ENCODE results near the gene ZNF318.
"Not testable (repeated sequence)": the region's sequence is repeated elsewhere in the genome, so short reads cannot be mapped to it uniquely, and the experiment has no call there.

Gene ZNF318

GRCh38 chr6:43383021-43383667 lies 13.7 kb upstream of the ZNF318 start:
- Histone ChIP-seq H3K27me3 (replicated peaks; ENCODE audit: control insufficient read depth, insufficient read depth, low read length) (peaks cover 5% of the 10 kb centered on the region), H3K9me3 (ENCODE audit: control insufficient read depth, low read length) (no peaks in the 10 kb centered on the region), H3K36me3 (ENCODE audit: control insufficient read depth, insufficient read depth, low read length, severe bottlenecking) (no peaks in the 10 kb centered on the region), H3K9ac (ENCODE audit: low read length) (no peak overlapping the region), H3K4me3 (ENCODE audit: low read length) (no peak overlapping the region), H3K4me1 (ENCODE audit: control insufficient read depth, insufficient read depth, low read length) (no peaks in the 10 kb centered on the region)
- DNase-seq (ENCODE audit: low read depth), result peak; percentile 30

GRCh38 chr6:43380858-43381257 lies 11.4 kb upstream of the ZNF318 start:
- not testable (repeated sequence) for DNase-seq (ENCODE audit: low read depth); H3K9me3 ChIP-seq (ENCODE audit: control insufficient read depth, low read length); H3K27me3 ChIP-seq (replicated peaks; ENCODE audit: control insufficient read depth, insufficient read depth, low read length)

GRCh38 chr6:43378631-43379030 lies 9.2 kb upstream of the ZNF318 start:
- no peak overlapping the region for H3K4me3 ChIP-seq (ENCODE audit: low read length)
- no peak for DNase-seq (ENCODE audit: low read depth)
- H3K9ac ChIP-seq (ENCODE audit: low read length), result no peak overlapping the region
- H3K36me3 ChIP-seq (ENCODE audit: control insufficient read depth, insufficient read depth, low read length, severe bottlenecking), result no peaks in the 10 kb centered on the region
- H3K27me3 ChIP-seq (replicated peaks; ENCODE audit: control insufficient read depth, insufficient read depth, low read length), result peaks cover 5% of the 10 kb centered on the region
- no peaks in the 10 kb centered on the region for H3K4me1 ChIP-seq (ENCODE audit: control insufficient read depth, insufficient read depth, low read length)
- no peaks in the 10 kb centered on the region for H3K9me3 ChIP-seq (ENCODE audit: control insufficient read depth, low read length)

More at GRCh38 chr6:43380858-43381257, 11.4 kb upstream of the ZNF318 start:
- H3K36me3 ChIP-seq (ENCODE audit: control insufficient read depth, insufficient read depth, low read length, severe bottlenecking); H3K4me1 ChIP-seq (ENCODE audit: control insufficient read depth, insufficient read depth, low read length); H3K9ac ChIP-seq (ENCODE audit: low read length); H3K4me3 ChIP-seq (ENCODE audit: low read length): not testable (repeated sequence)

DNA sequence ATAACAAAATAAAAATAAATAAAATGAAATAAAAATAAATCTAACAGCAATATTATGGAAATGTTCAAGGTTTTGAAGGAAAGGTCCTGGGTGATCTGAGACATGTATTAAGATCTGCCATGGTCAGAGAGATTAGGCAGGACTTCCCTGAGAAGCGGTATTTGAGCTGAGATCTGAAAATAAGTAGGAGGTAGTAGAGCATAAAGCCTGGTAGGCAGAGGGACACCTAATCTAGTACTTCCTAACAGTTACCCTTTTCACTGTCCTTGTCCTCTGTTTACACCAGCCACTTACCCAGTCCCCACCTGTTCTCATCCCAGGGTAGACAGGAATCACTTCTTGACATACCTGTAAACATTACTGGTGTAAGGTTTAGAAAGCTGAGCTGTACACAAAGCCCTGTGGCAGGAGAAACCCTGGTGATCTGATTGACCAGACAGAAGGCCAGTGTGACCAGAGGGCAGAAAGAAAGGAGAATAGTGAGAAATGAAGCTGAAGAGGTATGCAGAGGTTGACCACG lies 8.3 kb upstream of the ZNF318 start:
- DNase-seq (ENCODE audit: low read depth), result no peak
- Histone ChIP-seq H3K4me1 (ENCODE audit: control insufficient read depth, insufficient read depth, low read length) (no peaks in the 10 kb centered on the region), H3K27me3 (replicated peaks; ENCODE audit: control insufficient read depth, insufficient read depth, low read length) (peaks cover 5% of the 10 kb centered on the region), H3K36me3 (ENCODE audit: control insufficient read depth, insufficient read depth, low read length, severe bottlenecking) (no peaks in the 10 kb centered on the region), H3K9ac (ENCODE audit: low read length) (no peak overlapping the region), H3K4me3 (ENCODE audit: low read length) (no peak overlapping the region), H3K9me3 (ENCODE audit: control insufficient read depth, low read length) (no peaks in the 10 kb centered on the region)

- DNase-seq (ENCODE audit: low read depth), result no peak
- Histone ChIP-seq H3K9ac (ENCODE audit: low read length) (no peak overlapping the region), H3K9me3 (ENCODE audit: control insufficient read depth, low read length) (no peaks in the 10 kb centered on the region)
These were observed 7.1 kb upstream of the ZNF318 start for GRCh38 chr6:43376551-43376981.

GRCh38 chr6:43375693-43376092 lies 6.2 kb upstream of the ZNF318 start:
- no peaks in the 10 kb centered on the region for H3K9me3 ChIP-seq (ENCODE audit: control insufficient read depth, low read length)
- H3K36me3 ChIP-seq (ENCODE audit: control insufficient read depth, insufficient read depth, low read length, severe bottlenecking), result no peaks in the 10 kb centered on the region
- no peaks in the 10 kb centered on the region for H3K4me1 ChIP-seq (ENCODE audit: control insufficient read depth, insufficient read depth, low read length)
- H3K27me3 ChIP-seq (replicated peaks; ENCODE audit: control insufficient read depth, insufficient read depth, low read length), result peaks cover 5% of the 10 kb centered on the region
- no peak overlapping the region for H3K9ac ChIP-seq (ENCODE audit: low read length)
- no peak for DNase-seq (ENCODE audit: low read depth)
- H3K4me3 ChIP-seq (ENCODE audit: low read length), result no peak overlapping the region

More at GRCh38 chr6:43376551-43376981, 7.1 kb upstream of the ZNF318 start:
- Histone ChIP-seq H3K27me3 (replicated peaks; ENCODE audit: control insufficient read depth, insufficient read depth, low read length) (peaks cover 5% of the 10 kb centered on the region), H3K4me3 (ENCODE audit: low read length) (no peak overlapping the region), H3K4me1 (ENCODE audit: control insufficient read depth, insufficient read depth, low read length) (no peaks in the 10 kb centered on the region), H3K36me3 (ENCODE audit: control insufficient read depth, insufficient read depth, low read length, severe bottlenecking) (no peaks in the 10 kb centered on the region)

- peaks cover under 1% of the 10 kb centered on the region for H3K4me1 ChIP-seq (ENCODE audit: control insufficient read depth, insufficient read depth, low read length)
These were observed 3.9 kb upstream of the ZNF318 start for GRCh38 chr6:43373252-43373875.

DNA sequence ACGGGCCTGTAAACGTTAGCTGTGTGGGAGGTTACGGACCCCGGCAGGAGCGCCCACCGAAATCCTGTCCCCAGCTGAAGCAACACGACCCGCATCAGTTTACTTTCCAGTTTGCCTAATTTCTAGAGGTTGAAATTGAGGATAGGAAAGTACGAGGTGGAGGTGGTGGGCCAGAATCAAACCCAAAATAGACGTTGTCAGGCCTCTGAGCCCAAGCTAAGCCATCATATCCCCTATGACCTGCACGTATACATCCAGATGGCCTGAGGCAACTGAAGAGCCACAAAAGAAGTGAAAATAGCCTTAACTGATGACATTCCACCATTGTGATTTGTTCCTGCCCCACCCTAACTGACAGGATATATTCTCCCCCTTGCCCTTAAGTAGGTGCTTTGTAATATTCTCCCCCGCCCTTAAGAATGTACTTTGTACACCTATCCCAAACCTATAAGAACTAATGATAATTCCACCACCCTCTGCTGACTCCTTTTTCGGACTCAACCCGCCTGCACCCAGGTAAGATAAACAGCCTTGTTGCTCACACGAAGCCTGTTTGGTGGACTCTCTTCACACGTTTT lies 645 bp upstream of the ZNF318 start:
- not testable (repeated sequence) for H3K27me3 ChIP-seq (replicated peaks; ENCODE audit: control insufficient read depth, insufficient read depth, low read length); DNase-seq (ENCODE audit: low read depth); H3K36me3 ChIP-seq (ENCODE audit: control insufficient read depth, insufficient read depth, low read length, severe bottlenecking); H3K9me3 ChIP-seq (ENCODE audit: control insufficient read depth, low read length)
- H3K4me1 ChIP-seq (ENCODE audit: control insufficient read depth, insufficient read depth, low read length), result peaks cover 13% of the 10 kb centered on the region
- peak overlapping the region; percentile 84 for H3K9ac ChIP-seq (ENCODE audit: low read length)
- peak overlapping the region; percentile 84 for H3K4me3 ChIP-seq (ENCODE audit: low read length)

More at GRCh38 chr6:43373252-43373875, 3.9 kb upstream of the ZNF318 start:
- no peaks in the 10 kb centered on the region for H3K27me3 ChIP-seq (replicated peaks; ENCODE audit: control insufficient read depth, insufficient read depth, low read length)
- no peaks in the 10 kb centered on the region for H3K9me3 ChIP-seq (ENCODE audit: control insufficient read depth, low read length)
- no peak for DNase-seq (ENCODE audit: low read depth)
- no peak overlapping the region for H3K4me3 ChIP-seq (ENCODE audit: low read length)
- no peak overlapping the region for H3K9ac ChIP-seq (ENCODE audit: low read length)
- H3K36me3 ChIP-seq (ENCODE audit: control insufficient read depth, insufficient read depth, low read length, severe bottlenecking), result no peaks in the 10 kb centered on the region

DNA sequence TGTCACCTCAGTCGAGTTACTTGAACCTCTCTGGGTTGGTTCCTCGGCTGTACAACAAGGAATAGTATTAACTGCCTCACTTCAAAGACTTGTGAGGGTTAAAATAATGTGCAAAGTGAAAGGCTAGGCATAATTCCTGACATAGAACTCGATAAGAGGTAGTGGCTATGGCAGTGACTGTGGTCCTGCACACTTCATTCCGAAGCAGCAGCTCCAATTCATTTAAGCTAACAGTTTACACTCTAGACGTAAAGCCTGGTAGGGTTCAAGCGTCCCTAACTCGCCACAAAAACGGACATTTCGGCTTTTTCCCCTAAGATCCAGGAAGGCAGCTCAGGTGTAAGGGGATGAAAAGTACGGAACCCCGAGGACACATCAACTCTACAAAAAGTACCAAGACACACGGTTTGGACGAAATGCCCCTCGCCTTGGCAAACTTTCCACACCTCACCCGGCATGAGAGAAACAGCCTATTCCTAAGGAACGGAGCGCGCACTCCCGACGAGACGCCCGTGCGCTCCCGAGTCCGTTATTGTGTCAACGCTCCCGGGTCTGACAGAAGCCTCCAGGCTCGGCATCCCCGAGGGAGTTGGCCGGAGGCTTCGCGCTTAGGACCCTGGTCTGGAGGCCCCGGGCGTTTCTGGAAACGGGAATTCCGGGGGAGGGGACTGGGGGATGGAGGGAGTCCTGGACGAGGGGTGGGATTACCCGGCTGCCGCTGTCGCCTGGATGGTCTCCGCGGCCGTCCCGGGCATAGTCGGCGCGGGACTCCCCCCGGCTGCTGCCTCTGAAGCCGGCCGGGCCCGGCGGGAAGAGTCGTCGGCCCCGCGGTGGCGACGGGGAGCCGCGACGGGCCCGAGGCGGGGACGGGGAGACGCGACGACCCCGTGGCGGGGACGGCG lies 937 bp downstream of the ZNF318 start:
- Histone ChIP-seq H3K9ac (ENCODE audit: low read length) (peak overlapping the region; percentile 80), H3K9me3 (ENCODE audit: control insufficient read depth, low read length) (no peaks in the 10 kb centered on the region), H3K27me3 (replicated peaks; ENCODE audit: control insufficient read depth, insufficient read depth, low read length) (no peaks in the 10 kb centered on the region), H3K4me1 (ENCODE audit: control insufficient read depth, insufficient read depth, low read length) (peaks cover 13% of the 10 kb centered on the region), H3K36me3 (ENCODE audit: control insufficient read depth, insufficient read depth, low read length, severe bottlenecking) (peaks cover 16% of the 10 kb centered on the region), H3K4me3 (ENCODE audit: low read length) (peak overlapping the region; percentile 84)
- peak; percentile 86 for DNase-seq (ENCODE audit: low read depth)

GRCh38 chr6:43367245-43367984 lies 2.0 kb downstream of the ZNF318 start:
- Histone ChIP-seq H3K9me3 (ENCODE audit: control insufficient read depth, low read length) (no peaks in the 10 kb centered on the region), H3K27me3 (replicated peaks; ENCODE audit: control insufficient read depth, insufficient read depth, low read length) (no peaks in the 10 kb centered on the region), H3K36me3 (ENCODE audit: control insufficient read depth, insufficient read depth, low read length, severe bottlenecking) (peaks cover 24% of the 10 kb centered on the region), H3K4me1 (ENCODE audit: control insufficient read depth, insufficient read depth, low read length) (peaks cover 13% of the 10 kb centered on the region), H3K4me3 (ENCODE audit: low read length) (peak overlapping the region; percentile 84), H3K9ac (ENCODE audit: low read length) (peak overlapping the region; percentile 31)
- DNase-seq (ENCODE audit: low read depth), result no peak

Measured in adipocyte (in vitro differentiated cells).